ENCODE results near the gene UBE2O.

DNA sequence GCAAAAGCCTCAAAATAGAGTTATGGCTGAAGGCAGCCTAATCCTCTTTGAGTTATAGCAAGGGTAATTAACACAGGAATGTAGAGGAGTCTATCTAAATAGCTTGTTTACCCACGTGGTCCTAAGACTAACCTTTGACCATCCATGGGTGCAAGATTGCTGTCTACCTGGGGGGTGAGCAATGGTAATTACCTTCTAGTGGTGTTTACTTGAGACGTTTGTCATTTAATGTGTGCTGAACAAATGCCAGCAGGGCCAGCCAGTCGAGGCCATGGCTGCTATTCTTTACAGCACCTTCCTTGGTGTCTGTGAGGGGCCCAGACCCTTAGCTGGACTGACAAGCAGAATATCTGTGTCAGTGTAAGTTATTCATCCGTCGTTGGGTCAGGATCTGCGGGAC is 85.3 kb downstream of the UBE2O start:
- no peak for TF ChIP-seq CTCF (IDR thresholded peaks at IDR 0.05; ENCODE audit: low read depth, low read length, poor library complexity, severe bottlenecking)
- no peak for TF ChIP-seq EZH2phosphoT487 (IDR thresholded peaks at IDR 0.05; ENCODE audit: borderline replicate concordance, low read length)
